GM18511 (cell line): Measurements from ENCODE around the gene PRKN.
"Not testable (repeated sequence)": the region's sequence is repeated elsewhere in the genome, so short reads cannot be mapped to it uniquely, and the experiment has no call there.

Experiments
- ATAC-seq: cut with Tn5 transposase; IDR thresholded peaks from one replicate; pipeline ENCODE4 v1.9.1; 2021; ENCODE audit warnings: mild to moderate bottlenecking, moderate library complexity; ENCODE audit not compliant: unreplicated experiment

The PRKN gene

GRCh38 chr6:162467679-162468078 is 259.9 kb downstream of the PRKN start:
- ATAC-seq, result no peak

- ATAC-seq, result no peak
Observed at GRCh38 chr6:162463576-162463975, 264.0 kb downstream of the PRKN start.

- no peak for ATAC-seq
Observed at GRCh38 chr6:162459985-162460384, 267.6 kb downstream of the PRKN start.

- ATAC-seq, result no peak
Observed at GRCh38 chr6:162450358-162450757, 277.2 kb downstream of the PRKN start.

GRCh38 chr6:162448294-162448693 is 279.3 kb downstream of the PRKN start:
- no peak for ATAC-seq

GRCh38 chr6:162443101-162443500 is 284.5 kb downstream of the PRKN start:
- no peak for ATAC-seq

- ATAC-seq, result no peak
Observed at GRCh38 chr6:162442687-162443086, 284.9 kb downstream of the PRKN start.

GRCh38 chr6:162441991-162442390 is 285.6 kb downstream of the PRKN start:
- ATAC-seq, result no peak

GRCh38 chr6:162438980-162439379 is 288.6 kb downstream of the PRKN start:
- no peak for ATAC-seq

GRCh38 chr6:162435071-162435470 is 292.5 kb downstream of the PRKN start:
- no peak for ATAC-seq

GRCh38 chr6:162421004-162421403 is 306.6 kb downstream of the PRKN start:
- no peak for ATAC-seq

- ATAC-seq, result no peak
Observed at GRCh38 chr6:162416831-162417537, 310.6 kb downstream of the PRKN start.

GRCh38 chr6:162416307-162416706 is 311.3 kb downstream of the PRKN start:
- no peak for ATAC-seq

- ATAC-seq, result no peak
Observed at GRCh38 chr6:162409741-162410691, 317.6 kb downstream of the PRKN start.

- ATAC-seq, result no peak
Observed at GRCh38 chr6:162408826-162409535, 318.6 kb downstream of the PRKN start.

- ATAC-seq, result no peak
Observed at GRCh38 chr6:162404951-162405350, 322.6 kb downstream of the PRKN start.

- ATAC-seq, result no peak
Observed at GRCh38 chr6:162403031-162403430, 324.5 kb downstream of the PRKN start.

GRCh38 chr6:162395181-162395580 is 332.4 kb downstream of the PRKN start:
- no peak for ATAC-seq

- ATAC-seq, result not testable (repeated sequence)
Observed at GRCh38 chr6:162390961-162391811, 336.4 kb downstream of the PRKN start.

- no peak for ATAC-seq
Observed at GRCh38 chr6:162389343-162390085, 338.1 kb downstream of the PRKN start.
